ENCODE measurements around the gene PMIS2. TPM values are rescaled to one million over a fixed set of nuclear protein-coding genes. Genes with fewer than 3 reads are reported as not detected.

Gene PMIS2
- total RNA-seq, 1 experiment from 2014 or later = not detected

DNA sequence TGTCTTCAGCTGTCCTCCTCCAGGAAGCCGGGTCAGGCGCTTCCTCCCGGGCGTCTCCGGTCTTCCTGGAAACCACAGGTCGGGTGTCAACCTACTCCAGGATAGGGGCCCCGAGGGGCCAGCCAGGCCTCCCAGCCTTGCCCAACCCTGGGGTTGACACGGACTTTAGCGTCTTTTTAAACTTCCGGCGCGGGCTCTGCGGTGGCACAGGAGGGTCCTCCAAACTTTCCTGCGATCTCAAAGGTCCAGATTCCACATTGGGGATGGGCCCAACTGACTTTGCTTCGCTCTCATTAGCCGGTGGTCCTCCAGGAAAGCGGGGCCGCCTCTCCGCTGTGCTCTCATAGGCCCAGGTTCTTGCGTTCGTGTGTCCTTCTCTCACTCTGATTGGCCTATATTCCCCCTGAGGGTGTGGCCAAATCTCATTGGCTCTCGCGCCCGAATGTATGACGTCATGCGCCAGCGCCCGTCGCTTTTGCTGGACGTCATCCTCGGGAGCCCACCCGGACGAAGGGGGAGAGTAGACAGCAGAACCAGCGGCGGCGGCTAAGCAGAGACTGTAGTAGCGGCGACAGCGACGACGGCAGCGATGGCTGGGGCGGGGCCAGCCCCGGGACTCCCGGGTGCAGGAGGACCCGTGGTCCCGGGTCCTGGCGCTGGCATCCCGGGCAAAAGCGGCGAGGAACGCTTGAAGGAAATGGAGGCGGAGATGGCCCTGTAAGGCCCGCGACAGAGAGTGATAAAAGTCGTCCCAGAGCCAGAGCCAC lies 42.8 kb downstream of the PMIS2 start, which contains the start of gene RBM42:
Gene RBM42 (plus strand): TSS at position 472 of the 767 bp plus-strand sequence. CDS start 118 bp downstream, at position 590.
- DNase-seq (ENCODE audit: low spot score) = peak; percentile 99

DNA sequence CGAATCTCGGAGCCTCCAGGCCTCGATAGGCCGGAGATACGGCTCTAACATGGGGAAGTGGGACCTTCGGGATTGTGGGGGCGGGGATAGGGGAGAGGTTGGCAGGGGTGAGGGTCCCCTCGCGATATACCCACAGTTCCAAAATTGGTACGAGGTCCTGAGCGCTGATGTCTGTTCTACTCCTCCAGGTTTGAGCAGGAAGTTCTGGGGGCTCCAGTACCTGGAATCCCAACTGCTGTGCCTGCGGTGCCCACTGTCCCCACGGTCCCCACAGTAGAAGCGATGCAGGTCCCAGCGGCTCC lies 43.3 kb downstream of the PMIS2 start:
- DNase-seq (ENCODE audit: low spot score) = no peak

DNA sequence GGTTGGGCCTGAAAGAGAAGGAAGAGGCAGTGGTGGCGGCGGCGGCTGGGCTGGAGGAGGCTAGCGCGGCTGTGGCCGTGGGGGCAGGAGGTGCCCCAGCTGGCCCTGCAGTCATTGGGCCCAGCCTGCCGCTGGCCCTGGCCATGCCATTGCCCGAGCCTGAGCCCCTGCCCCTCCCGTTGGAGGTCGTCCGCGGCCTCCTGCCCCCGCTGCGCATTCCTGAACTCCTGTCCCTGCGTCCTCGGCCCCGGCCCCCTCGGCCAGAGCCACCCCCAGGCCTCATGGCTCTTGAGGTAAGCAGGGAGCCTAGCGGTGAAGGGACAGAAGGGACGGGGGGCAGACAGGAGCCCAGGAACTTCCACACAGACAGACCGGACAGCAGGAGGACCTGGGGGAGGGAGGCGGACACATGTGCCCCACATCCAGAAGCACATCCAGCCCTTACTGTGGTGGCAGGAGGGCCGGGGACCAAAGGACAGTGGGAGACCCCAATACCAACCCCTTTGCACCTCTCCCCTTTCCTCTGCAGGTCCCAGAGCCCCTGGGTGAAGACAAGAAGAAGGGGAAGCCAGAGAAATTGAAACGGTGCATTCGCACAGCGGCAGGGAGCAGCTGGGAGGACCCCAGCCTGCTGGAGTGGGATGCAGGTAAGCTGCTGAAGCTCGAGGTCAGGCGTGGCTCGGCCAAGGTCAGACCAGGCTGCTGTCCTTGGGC lies 47.9 kb downstream of the PMIS2 start:
- no peak for DNase-seq (ENCODE audit: low spot score)

DNA sequence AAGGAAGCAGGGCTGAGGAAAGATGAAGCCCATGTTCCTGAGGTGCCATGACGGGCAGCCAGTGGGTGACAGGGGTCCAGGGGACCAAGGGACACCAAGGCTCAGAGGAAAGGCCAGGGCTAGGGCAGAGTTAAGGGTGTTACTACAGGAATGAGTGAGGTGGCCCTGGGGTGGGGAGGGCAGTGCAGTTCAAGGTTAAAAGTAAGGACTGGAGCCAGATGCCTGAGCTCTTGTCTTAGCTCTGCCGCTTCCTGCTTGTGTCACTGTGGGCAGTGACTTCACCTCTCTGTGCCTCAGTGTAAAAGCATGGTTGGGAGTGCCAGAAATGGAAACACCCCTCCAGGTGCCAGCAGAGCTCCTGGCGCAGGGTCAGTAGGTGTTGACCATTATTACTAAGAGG lies 50.7 kb downstream of the PMIS2 start:
- DNase-seq (ENCODE audit: low spot score) = no peak

Other genes starting within 250 kb of the PMIS2 start
- gene FFAR1, start 238.3 kb upstream of the PMIS2 start, total RNA-seq (2014; rRNA removed; shearing (Covaris generic)) = not detected in 2 replicates
- not detected in 2 replicates for gene FFAR3, start 227.7 kb upstream of the PMIS2 start, total RNA-seq (2014; rRNA removed; shearing (Covaris generic))
- not detected in 2 replicates for gene GPR42, start 215.1 kb upstream of the PMIS2 start, total RNA-seq (2014; rRNA removed; shearing (Covaris generic))
- gene FFAR2, start 137.9 kb upstream of the PMIS2 start, total RNA-seq (2014; rRNA removed; shearing (Covaris generic)) = not detected in 2 replicates
- gene KRTDAP, start 95.7 kb upstream of the PMIS2 start, total RNA-seq (2014; rRNA removed; shearing (Covaris generic)) = not detected in 2 replicates
- gene DMKN, start 72.5 kb upstream of the PMIS2 start, total RNA-seq (2014; rRNA removed; shearing (Covaris generic)) = 4.0 and 4.4 TPM in 2 replicates
- gene SBSN, start 57.9 kb upstream of the PMIS2 start, total RNA-seq (2014; rRNA removed; shearing (Covaris generic)) = not detected in 2 replicates
- gene GAPDHS, start 52.7 kb upstream of the PMIS2 start, total RNA-seq (2014; rRNA removed; shearing (Covaris generic)) = not detected in 2 replicates
- 167 and 204 TPM in 2 replicates for gene TMEM147, start 40.5 kb upstream of the PMIS2 start, total RNA-seq (2014; rRNA removed; shearing (Covaris generic))
- gene ATP4A, start 22.5 kb upstream of the PMIS2 start, total RNA-seq (2014; rRNA removed; shearing (Covaris generic)) = not detected in 2 replicates
- gene HAUS5, start 26.6 kb downstream of the PMIS2 start, total RNA-seq (2014; rRNA removed; shearing (Covaris generic)) = 17.6 and 18.9 TPM in 2 replicates
- gene RBM42, start 42.9 kb downstream of the PMIS2 start, total RNA-seq (2014; rRNA removed; shearing (Covaris generic)) = 105 and 110 TPM in 2 replicates
- 0.12 and 1.4 TPM in 2 replicates for gene ETV2, start 55.6 kb downstream of the PMIS2 start, total RNA-seq (2014; rRNA removed; shearing (Covaris generic))
- 483 and 1,012 TPM in 2 replicates for gene COX6B1, start 62.1 kb downstream of the PMIS2 start, total RNA-seq (2014; rRNA removed; shearing (Covaris generic))
- 0.17 TPM in 1 of 2 replicates, not detected in the other for gene UPK1A, start 80.3 kb downstream of the PMIS2 start, total RNA-seq (2014; rRNA removed; shearing (Covaris generic))
- not detected in 2 replicates for gene ZBTB32, start 118.4 kb downstream of the PMIS2 start, total RNA-seq (2014; rRNA removed; shearing (Covaris generic))
- gene KMT2B, start 131.8 kb downstream of the PMIS2 start, total RNA-seq (2014; rRNA removed; shearing (Covaris generic)) = 8.0 and 9.6 TPM in 2 replicates
- 5.3 and 22.0 TPM in 2 replicates for gene IGFLR1, start 156.3 kb downstream of the PMIS2 start, total RNA-seq (2014; rRNA removed; shearing (Covaris generic))
- 6.9 and 18.0 TPM in 2 replicates for gene U2AF1L4, start 159.2 kb downstream of the PMIS2 start, total RNA-seq (2014; rRNA removed; shearing (Covaris generic))
- 37.1 and 40.9 TPM in 2 replicates for gene PSENEN, start 159.5 kb downstream of the PMIS2 start, total RNA-seq (2014; rRNA removed; shearing (Covaris generic))
- gene LIN37, start 162.4 kb downstream of the PMIS2 start, total RNA-seq (2014; rRNA removed; shearing (Covaris generic)) = 13.8 and 16.4 TPM in 2 replicates
- gene HSPB6, start 170.9 kb downstream of the PMIS2 start, total RNA-seq (2014; rRNA removed; shearing (Covaris generic)) = 0.07 and 0.72 TPM in 2 replicates
- 5.7 and 7.0 TPM in 2 replicates for gene PROSER3, start 172.0 kb downstream of the PMIS2 start, total RNA-seq (2014; rRNA removed; shearing (Covaris generic))
- gene ARHGAP33, start 189.4 kb downstream of the PMIS2 start, total RNA-seq (2014; rRNA removed; shearing (Covaris generic)) = 2.8 and 7.8 TPM in 2 replicates
- not detected in 2 replicates for gene PRODH2, start 226.7 kb downstream of the PMIS2 start, total RNA-seq (2014; rRNA removed; shearing (Covaris generic))